Transverse colon (tissue), 4 donors: ENCODE measurements around the gene NRP1. TPM values are rescaled to one million over a fixed set of nuclear protein-coding genes. Genes with fewer than 3 reads are reported as not detected.

ENCODE experiments used
- DNase-seq: peaks from one replicate; pipeline ENCODE4 v3.0.0-alpha.2; 2019
- H3K27ac ChIP-seq, 4 donors: fragments of 200-600 bp; sonication (generic); 2 replicates each; pipeline ENCODE4 v1.5.1; 2016 to 2018; ENCODE audit warnings: inconsistent platforms in 4 of 4
- H3K27me3 ChIP-seq: fragments of 200-600 bp; sonication (generic); 2 replicates; pipeline ENCODE4 v1.5.1; 2017; ENCODE audit warnings: inconsistent platforms
- H3K36me3 ChIP-seq, 4 donors: fragments of 200-600 bp; sonication (generic); 2 replicates each; pipeline ENCODE4 v1.5.1; 2017 to 2019; ENCODE audit warnings: inconsistent platforms in 4 of 4
- H3K4me1 ChIP-seq, 4 donors: fragments of 200-600 bp; sonication (generic); 2 replicates each; pipeline ENCODE4 v1.5.1; 2017 to 2020; ENCODE audit warnings: inconsistent platforms in 4 of 4
- H3K4me3 ChIP-seq, 4 donors: fragments of 200-600 bp; sonication (generic); 1 replicate in 1 of 4; 2 replicates in 3 of 4; pipeline versions ENCODE4 v1.5.1 to v1.6.1; 2017 to 2019; ENCODE audit warnings: inconsistent platforms in 4 of 4
- H3K9me3 ChIP-seq, 2 donors: fragments of 200-600 bp; sonication (generic); 2 replicates each; pipeline ENCODE4 v1.5.1; 2017 to 2019; ENCODE audit warnings: inconsistent platforms in 2 of 2
- EP300 ChIP-seq: sonication (generic); formaldehyde crosslinking; IDR thresholded peaks from one replicate; pipeline ENCODE4 v1.6.1; 2017; ENCODE audit warnings: antibody characterized with exemption, low read depth
- POLR2A ChIP-seq: fragments of 450-650 bp; IDR thresholded peaks from one replicate; pipeline ENCODE4 v1.6.1; 2016; ENCODE audit warnings: antibody characterized with exemption, mild to moderate bottlenecking, moderate library complexity
- POLR2AphosphoS5 ChIP-seq, 3 donors: sonication (generic); formaldehyde crosslinking; IDR thresholded peaks; one replicate each; pipeline ENCODE4 v1.6.1; 2016; ENCODE audit warnings: antibody characterized with exemption in 3 of 3
- WGBS, 2 donors: methylation state at CpG; one replicate each; pipeline ENCODE4 v1.1.5; 2018; ENCODE audit warnings: low coverage in 1 of 2; 5-methylcytosine and 5-hydroxymethylcytosine counted together
- in situ Hi-C, 4 donors: fragments of 200-750 bp; cut with MboI; loops; one replicate each; pipeline versions ENCODE4 v1.15.0 to v1.15.1; 2017; ENCODE audit warnings: low sequenced_read_pairs in 3 of 4, low pct_ligation_motif_present in 1 of 4, low pct_unique_long_range_greater_than_20kb in 1 of 4
- intact Hi-C: fragments of 100-400 bp; cut with DNase I; formaldehyde crosslinking; loops from one replicate; pipeline ENCODE4 v1.15.1; 2023; ENCODE audit warnings: low total_unique reads
- total RNA-seq, 4 donors: library from RNA; depleted of rRNA; stranded (reverse); fragments of >200 nt; gene quantifications; one replicate each; pipeline ENCODE4 v1.1.0, GENCODE V29; 2016
- TF ChIP-seq, protein P1 (sequence below), 5 experiments: fragments of 200-600 bp in 3 of 5; fragments of 450-650 bp in 2 of 5; sonication (generic) in 3 of 5; IDR thresholded peaks; 1 replicate in 2 of 5; 2 replicates in 3 of 5; pipeline ENCODE4 v1.5.1; 2016 to 2017; ENCODE audit warnings: antibody characterized with exemption in 5 of 5, inconsistent platforms in 3 of 5, mild to moderate bottlenecking in 2 of 5, moderate library complexity in 1 of 5

Gene NRP1
- total RNA-seq, 4 donors from 2014 or later = 14.1 to 35.5 (median 19.5) TPM

DNA sequence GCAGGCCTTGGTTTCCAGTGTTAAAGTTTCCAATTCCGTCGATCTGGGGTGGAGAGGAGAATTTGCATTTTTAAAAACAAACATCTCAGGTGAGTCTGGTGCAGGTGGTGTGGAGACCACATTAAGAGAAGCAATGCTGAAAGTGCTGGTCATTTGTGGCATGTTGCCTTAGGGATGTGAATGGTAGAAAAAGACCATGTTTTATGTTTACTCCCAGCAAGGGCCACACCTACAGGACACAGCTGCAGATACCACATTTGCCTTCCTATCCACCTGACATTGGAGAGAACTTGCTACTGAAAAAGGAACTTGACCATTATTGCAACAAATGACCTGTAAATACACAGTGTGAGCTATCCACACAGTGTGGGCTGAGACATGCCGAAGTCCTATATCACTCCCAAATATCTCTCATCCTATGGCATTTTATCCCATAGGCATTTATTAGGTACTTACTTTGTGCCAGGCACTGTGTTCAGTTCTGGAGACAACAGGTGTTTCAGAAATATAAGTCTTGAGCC, 183.1 kb downstream of the NRP1 start:
- Histone ChIP-seq H3K4me3 (no peak overlapping the region), H3K36me3 (no peaks in the 10 kb centered on the region), H3K27ac (no peak overlapping the region), H3K4me1 (no peaks in the 10 kb centered on the region), H3K27me3 (no peaks in the 10 kb centered on the region), H3K9me3 (no peaks in the 10 kb centered on the region)
- in situ Hi-C loops = loop anchor here in 1 of 4 donors (25.0 kb wide), 1 partner anchor 364 kb away; no protein-coding TSS in a partner anchor
- intact Hi-C loops = no loop called here
- 71 to 81% methylated on average over 3 of the region's 3 CpGs for WGBS, 2 donors
- no peak for DNase-seq
- TF ChIP-seq POLR2A = no peak
- TF ChIP-seq, protein P1, sequence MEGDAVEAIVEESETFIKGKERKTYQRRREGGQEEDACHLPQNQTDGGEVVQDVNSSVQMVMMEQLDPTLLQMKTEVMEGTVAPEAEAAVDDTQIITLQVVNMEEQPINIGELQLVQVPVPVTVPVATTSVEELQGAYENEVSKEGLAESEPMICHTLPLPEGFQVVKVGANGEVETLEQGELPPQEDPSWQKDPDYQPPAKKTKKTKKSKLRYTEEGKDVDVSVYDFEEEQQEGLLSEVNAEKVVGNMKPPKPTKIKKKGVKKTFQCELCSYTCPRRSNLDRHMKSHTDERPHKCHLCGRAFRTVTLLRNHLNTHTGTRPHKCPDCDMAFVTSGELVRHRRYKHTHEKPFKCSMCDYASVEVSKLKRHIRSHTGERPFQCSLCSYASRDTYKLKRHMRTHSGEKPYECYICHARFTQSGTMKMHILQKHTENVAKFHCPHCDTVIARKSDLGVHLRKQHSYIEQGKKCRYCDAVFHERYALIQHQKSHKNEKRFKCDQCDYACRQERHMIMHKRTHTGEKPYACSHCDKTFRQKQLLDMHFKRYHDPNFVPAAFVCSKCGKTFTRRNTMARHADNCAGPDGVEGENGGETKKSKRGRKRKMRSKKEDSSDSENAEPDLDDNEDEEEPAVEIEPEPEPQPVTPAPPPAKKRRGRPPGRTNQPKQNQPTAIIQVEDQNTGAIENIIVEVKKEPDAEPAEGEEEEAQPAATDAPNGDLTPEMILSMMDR (IDR thresholded peaks at IDR 0.05) = no peak
- no peak for TF ChIP-seq EP300
- TF ChIP-seq POLR2AphosphoS5 (IDR thresholded peaks at IDR 0.05) = no peak

DNA sequence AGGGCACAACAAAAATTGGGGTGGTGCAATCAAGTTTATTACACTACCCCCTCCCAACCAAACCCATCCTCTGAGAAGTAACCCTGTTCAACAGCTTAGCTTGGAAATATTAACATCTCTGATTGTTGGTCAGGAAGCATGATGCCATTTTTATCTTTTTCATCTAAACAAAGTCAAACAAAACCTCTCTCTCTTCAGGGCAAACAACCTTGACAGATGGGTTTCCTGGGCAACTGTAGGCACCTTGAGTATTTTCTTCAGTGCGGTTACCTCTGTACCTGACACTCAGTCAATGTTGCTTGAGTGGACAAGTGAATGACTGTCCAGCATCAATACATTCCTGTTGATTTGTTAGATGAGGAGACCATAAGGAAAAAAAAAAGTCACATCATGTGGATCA, 183.6 kb downstream of the NRP1 start:
- no peak for DNase-seq
- no peak overlapping the region for H3K27ac ChIP-seq
- TF ChIP-seq POLR2A (no peak), POLR2AphosphoS5 (IDR thresholded peaks at IDR 0.05) (no peak), EP300 (no peak)
- TF ChIP-seq, protein P1 (IDR thresholded peaks at IDR 0.05) = no peak
- no peaks in the 10 kb centered on the region for H3K36me3 ChIP-seq
- in situ Hi-C loops = loop anchor here in 1 of 4 donors (25.0 kb wide), 1 partner anchor 364 kb away; no protein-coding TSS in a partner anchor
- no peak overlapping the region for H3K4me3 ChIP-seq
- H3K9me3 ChIP-seq = no peaks in the 10 kb centered on the region
- WGBS, 2 donors = 67 to 89% methylated on average over 1 of the region's 1 CpG
- intact Hi-C loops = no loop called here
- H3K27me3 ChIP-seq = no peaks in the 10 kb centered on the region
- H3K4me1 ChIP-seq = no peaks in the 10 kb centered on the region

DNA sequence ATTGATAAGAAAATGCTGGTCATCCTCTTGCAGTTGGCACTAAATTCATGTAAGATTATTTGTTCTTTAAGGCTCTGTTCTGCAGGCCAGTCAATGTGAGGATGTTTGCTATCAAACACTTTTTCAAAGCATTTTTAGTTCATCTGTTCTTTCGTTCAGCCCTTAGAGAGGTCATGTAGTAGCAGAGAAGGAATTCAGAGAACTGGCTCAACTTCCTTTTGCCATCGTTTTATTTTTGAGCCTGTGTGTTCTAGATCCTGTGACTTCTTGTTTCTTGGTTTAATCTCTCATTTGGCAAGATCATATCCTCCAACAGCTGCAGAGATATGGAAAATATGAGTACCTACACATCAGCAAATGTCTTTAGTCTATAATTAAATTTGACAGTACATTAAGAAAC, 184.3 kb downstream of the NRP1 start:
- no peaks in the 10 kb centered on the region for H3K27me3 ChIP-seq
- TF ChIP-seq EP300 = no peak
- in situ Hi-C loops (loop anchor here in 1 of 4 donors (25.0 kb wide), 1 partner anchor 363 kb away; no protein-coding TSS in a partner anchor), intact Hi-C loops (no loop called here)
- DNase-seq = no peak
- WGBS, 2 donors = 42 to 66% methylated on average over 2 of the region's 2 CpGs
- no peaks in the 10 kb centered on the region for H3K9me3 ChIP-seq
- no peaks in the 10 kb centered on the region for H3K4me1 ChIP-seq
- no peak overlapping the region for H3K27ac ChIP-seq
- no peaks in the 10 kb centered on the region for H3K36me3 ChIP-seq
- no peak overlapping the region for H3K4me3 ChIP-seq

DNA sequence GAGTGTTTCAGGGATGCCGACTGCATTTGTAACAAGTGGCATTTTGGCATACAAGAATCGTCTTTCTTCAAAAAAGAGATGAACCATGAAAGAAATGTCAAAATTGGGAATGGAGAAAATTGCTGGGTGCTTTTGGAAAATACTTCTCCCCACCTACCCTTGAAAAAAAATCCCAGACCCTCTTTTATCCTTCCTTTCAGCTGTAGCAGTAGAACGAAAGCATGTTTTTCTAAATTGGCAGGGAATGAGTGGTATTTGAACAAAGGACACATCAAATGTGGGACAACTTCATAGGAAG, 187.5 kb downstream of the NRP1 start:
- Histone ChIP-seq H3K9me3 (no peaks in the 10 kb centered on the region), H3K4me3 (no peak overlapping the region), H3K4me1 (no peaks in the 10 kb centered on the region), H3K27me3 (no peaks in the 10 kb centered on the region), H3K36me3 (no peaks in the 10 kb centered on the region), H3K27ac (no peak overlapping the region)
- in situ Hi-C loops (no loop called here), intact Hi-C loops (no loop called here)
- 88 to 91% methylated on average over 1 to 3 of the region's 3 CpGs for WGBS, 2 donors
- no peak for DNase-seq
- TF ChIP-seq POLR2A (no peak), EP300 (no peak), POLR2AphosphoS5 (IDR thresholded peaks at IDR 0.05) (no peak)
- TF ChIP-seq, protein P1 (IDR thresholded peaks at IDR 0.05) = no peak
